ENCODE data around the gene KATNA1. TPM values are rescaled to one million over a fixed set of nuclear protein-coding genes. Genes with fewer than 3 reads are reported as not detected.

KATNA1 gene
- total and polyA plus RNA-seq, 9 of the 15 experiments (the other 6 are each of a cell fraction or from before 2014, with no cell fraction given) = 22.5 to 76.9 (median 45.0) TPM

DNA sequence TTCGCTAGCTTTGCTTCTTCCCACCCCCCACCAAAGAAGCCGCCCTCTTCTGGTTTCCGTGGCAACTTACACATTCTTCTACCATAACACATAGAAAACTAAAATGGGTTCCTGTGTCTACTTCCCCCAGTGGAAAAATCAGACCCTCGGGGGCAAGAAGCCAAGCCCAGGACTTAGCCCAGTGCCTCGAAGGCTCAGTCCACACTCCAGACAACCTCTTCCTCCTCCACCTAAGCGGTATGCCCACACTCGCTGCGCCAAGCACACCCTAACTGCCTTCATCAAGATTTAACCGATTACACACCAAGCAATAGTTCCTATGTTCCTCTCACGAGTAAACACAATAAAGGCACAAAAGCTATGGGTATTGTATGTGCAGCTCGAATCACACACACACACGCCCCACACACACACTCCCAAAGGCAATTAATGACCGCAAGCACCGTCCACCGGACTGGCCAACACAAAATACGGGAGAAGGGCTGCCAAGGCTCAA lies 103.2 kb downstream of the KATNA1 start (continued):
- TF ChIP-seq, protein P1, sequence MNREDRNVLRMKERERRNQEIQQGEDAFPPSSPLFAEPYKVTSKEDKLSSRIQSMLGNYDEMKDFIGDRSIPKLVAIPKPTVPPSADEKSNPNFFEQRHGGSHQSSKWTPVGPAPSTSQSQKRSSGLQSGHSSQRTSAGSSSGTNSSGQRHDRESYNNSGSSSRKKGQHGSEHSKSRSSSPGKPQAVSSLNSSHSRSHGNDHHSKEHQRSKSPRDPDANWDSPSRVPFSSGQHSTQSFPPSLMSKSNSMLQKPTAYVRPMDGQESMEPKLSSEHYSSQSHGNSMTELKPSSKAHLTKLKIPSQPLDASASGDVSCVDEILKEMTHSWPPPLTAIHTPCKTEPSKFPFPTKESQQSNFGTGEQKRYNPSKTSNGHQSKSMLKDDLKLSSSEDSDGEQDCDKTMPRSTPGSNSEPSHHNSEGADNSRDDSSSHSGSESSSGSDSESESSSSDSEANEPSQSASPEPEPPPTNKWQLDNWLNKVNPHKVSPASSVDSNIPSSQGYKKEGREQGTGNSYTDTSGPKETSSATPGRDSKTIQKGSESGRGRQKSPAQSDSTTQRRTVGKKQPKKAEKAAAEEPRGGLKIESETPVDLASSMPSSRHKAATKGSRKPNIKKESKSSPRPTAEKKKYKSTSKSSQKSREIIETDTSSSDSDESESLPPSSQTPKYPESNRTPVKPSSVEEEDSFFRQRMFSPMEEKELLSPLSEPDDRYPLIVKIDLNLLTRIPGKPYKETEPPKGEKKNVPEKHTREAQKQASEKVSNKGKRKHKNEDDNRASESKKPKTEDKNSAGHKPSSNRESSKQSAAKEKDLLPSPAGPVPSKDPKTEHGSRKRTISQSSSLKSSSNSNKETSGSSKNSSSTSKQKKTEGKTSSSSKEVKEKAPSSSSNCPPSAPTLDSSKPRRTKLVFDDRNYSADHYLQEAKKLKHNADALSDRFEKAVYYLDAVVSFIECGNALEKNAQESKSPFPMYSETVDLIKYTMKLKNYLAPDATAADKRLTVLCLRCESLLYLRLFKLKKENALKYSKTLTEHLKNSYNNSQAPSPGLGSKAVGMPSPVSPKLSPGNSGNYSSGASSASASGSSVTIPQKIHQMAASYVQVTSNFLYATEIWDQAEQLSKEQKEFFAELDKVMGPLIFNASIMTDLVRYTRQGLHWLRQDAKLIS (CRISPR knock-in tag; IDR thresholded peaks at IDR 0.05) = 0 out of 2 replicates have a peak, but pooled peaks have one; percentile 53
- no peak for TF ChIP-seq IFI16 (CRISPR knock-in tag; IDR thresholded peaks at IDR 0.05)
- TF ChIP-seq ZNF217 (CRISPR knock-in tag; IDR thresholded peaks at IDR 0.05) = no peak
- no peak for TF ChIP-seq COPS2 (conservative IDR thresholded peaks at IDR 0.05)
- no peak for TF ChIP-seq MEF2A (IDR thresholded peaks at IDR 0.05; ENCODE audit: control insufficient read depth, low read depth, low read length)
- TF ChIP-seq LEF1 (IDR thresholded peaks at IDR 0.05) = 0 out of 2 replicates have a peak, but pooled peaks have one; percentile 7
- TF ChIP-seq ZBTB17 (CRISPR knock-in tag; IDR thresholded peaks at IDR 0.05) = no peak
- TF ChIP-seq DNMT1 (IDR thresholded peaks at IDR 0.05) = peak; percentile 92
- no peak for TF ChIP-seq U2AF1 (optimal IDR thresholded peaks at IDR 0.05; ENCODE audit: low read depth, low read length)
- TF ChIP-seq ETV6 (IDR thresholded peaks at IDR 0.05; ENCODE audit: borderline replicate concordance in 1 of 2, low read depth in 2 of 2, low read length in 1 of 2) = no peak
- no peak for TF ChIP-seq ETV6 (CRISPR knock-in tag; IDR thresholded peaks at IDR 0.05; ENCODE audit: borderline replicate concordance)
- TF ChIP-seq SOX6 (IDR thresholded peaks at IDR 0.05) = no peak
- TF ChIP-seq CBFB (CRISPR knock-in tag; IDR thresholded peaks at IDR 0.05) = peak; percentile 63; the same call in 1 of the 2 replicates
- peak; percentile 6; the same call in 1 of the 2 replicates for TF ChIP-seq CREM (IDR thresholded peaks at IDR 0.05; ENCODE audit: low read depth)
- no peak for TF ChIP-seq ZBTB9 (CRISPR knock-in tag; IDR thresholded peaks at IDR 0.05)
- no peak for TF ChIP-seq ZNF224 (CRISPR knock-in tag; IDR thresholded peaks at IDR 0.05)
- TF ChIP-seq MIER1 (IDR thresholded peaks at IDR 0.05; ENCODE audit: low read depth) = 0 out of 2 replicates have a peak, but pooled peaks have one; percentile 50
- TF ChIP-seq, protein P2, sequence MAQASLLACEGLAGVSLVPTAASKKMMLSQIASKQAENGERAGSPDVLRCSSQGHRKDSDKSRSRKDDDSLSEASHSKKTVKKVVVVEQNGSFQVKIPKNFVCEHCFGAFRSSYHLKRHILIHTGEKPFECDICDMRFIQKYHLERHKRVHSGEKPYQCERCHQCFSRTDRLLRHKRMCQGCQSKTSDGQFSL (CRISPR knock-in tag; IDR thresholded peaks at IDR 0.05) = peak; percentile 74
- TF ChIP-seq, protein P2 (tag; IDR thresholded peaks at IDR 0.05) = no peak
- TF ChIP-seq, protein P3, sequence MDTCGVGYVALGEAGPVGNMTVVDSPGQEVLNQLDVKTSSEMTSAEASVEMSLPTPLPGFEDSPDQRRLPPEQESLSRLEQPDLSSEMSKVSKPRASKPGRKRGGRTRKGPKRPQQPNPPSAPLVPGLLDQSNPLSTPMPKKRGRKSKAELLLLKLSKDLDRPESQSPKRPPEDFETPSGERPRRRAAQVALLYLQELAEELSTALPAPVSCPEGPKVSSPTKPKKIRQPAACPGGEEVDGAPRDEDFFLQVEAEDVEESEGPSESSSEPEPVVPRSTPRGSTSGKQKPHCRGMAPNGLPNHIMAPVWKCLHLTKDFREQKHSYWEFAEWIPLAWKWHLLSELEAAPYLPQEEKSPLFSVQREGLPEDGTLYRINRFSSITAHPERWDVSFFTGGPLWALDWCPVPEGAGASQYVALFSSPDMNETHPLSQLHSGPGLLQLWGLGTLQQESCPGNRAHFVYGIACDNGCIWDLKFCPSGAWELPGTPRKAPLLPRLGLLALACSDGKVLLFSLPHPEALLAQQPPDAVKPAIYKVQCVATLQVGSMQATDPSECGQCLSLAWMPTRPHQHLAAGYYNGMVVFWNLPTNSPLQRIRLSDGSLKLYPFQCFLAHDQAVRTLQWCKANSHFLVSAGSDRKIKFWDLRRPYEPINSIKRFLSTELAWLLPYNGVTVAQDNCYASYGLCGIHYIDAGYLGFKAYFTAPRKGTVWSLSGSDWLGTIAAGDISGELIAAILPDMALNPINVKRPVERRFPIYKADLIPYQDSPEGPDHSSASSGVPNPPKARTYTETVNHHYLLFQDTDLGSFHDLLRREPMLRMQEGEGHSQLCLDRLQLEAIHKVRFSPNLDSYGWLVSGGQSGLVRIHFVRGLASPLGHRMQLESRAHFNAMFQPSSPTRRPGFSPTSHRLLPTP (IDR thresholded peaks at IDR 0.05; ENCODE audit: borderline replicate concordance, extremely low read depth, insufficient read length) = no peak
